GM11168 (cell line): ENCODE results near the gene GULP1.

Source experiments
- in situ Hi-C: fragments of 300-500 bp; cut with MboI; formaldehyde crosslinking; loops from one replicate; pipeline ENCODE4 v1.12.0; 2022; ENCODE audit warnings: low sequenced_read_pairs; ENCODE audit not compliant: unreplicated experiment

The GULP1 gene

DNA sequence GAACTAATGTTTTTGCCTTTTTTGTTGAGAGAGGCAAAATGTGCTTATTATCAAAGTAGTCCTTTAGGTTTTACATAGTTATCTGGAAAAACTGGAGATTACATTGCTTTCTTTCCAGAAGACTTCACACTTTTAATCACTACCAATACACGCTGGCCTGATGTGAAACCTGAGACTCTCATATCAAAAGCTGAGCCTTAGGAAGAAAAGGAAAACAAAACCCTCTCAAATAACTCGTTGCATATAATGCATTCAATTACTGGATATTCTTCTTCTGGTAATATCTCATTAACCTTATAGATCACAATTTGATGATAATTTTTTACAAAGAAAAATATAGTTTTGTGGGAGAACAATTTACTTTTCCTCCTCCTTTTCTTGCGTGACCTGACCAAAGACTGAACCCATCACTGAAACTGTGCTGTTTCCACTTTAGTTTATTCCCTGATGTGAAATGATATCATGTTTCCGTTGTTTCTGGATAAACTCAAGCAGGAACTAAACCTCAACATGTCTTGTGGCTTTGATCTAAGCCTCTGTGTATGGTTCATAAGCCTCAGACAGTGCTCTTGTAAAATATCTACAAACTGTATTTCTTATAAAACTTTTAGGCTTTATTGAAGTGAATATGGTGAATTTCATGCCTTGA lies 332.4 kb downstream of the GULP1 start:
- in situ Hi-C loops: no loop called here

DNA sequence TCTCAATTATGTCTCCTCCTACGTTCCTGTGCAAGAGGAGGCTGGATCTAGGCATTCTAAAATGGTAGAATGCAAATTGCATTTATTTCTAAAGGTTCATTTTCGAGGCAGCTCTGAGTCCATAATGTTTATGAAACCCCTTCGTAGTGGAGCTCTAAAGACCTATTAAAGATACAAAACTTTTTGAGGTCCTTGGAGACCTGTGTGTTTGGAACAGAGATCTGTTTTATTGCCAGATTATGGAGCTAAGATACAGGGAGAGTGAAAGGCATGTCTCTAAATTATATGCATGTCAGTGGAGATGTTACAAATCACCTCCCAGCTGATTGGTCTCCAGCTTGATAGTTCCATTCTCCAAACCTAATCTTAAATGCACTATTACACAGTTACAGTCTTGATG lies 335.8 kb downstream of the GULP1 start:
- in situ Hi-C loops: no loop called here

DNA sequence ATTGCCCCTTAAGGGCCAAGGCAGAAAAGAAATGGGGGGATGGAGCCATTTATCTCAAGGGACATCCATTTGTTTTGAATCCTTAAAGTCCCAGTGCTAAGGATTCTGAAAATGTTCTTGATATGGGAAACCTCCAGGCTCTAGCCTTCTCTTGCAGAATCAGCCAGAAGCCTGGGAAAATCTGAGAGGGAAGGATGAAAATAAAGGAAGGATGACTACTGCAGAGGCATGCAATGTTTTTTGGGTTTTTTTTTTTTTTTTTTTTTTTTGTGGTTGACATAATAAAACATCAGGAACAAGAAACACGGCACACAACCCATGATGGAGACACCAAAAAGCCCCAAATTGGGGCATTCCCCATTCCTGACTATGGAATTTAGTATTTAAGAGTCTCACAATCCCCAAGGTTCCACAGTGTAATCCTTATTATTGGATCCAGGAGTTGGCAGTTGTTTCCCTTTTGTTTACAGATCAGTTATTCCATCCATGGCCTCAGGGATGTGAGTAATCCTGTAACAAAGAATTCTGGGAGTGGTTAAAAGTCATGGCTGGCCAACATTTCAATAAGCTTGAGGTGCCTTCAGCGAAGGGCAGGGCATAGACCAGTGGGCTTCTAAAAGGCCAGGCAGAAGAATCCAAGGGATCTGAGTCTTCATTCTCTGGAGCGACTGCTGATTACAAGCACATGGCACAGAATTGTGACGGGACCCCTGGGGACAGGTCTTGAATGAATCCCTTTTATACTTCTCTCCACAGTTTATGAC lies 337.5 kb downstream of the GULP1 start:
- in situ Hi-C loops: no loop called here

DNA sequence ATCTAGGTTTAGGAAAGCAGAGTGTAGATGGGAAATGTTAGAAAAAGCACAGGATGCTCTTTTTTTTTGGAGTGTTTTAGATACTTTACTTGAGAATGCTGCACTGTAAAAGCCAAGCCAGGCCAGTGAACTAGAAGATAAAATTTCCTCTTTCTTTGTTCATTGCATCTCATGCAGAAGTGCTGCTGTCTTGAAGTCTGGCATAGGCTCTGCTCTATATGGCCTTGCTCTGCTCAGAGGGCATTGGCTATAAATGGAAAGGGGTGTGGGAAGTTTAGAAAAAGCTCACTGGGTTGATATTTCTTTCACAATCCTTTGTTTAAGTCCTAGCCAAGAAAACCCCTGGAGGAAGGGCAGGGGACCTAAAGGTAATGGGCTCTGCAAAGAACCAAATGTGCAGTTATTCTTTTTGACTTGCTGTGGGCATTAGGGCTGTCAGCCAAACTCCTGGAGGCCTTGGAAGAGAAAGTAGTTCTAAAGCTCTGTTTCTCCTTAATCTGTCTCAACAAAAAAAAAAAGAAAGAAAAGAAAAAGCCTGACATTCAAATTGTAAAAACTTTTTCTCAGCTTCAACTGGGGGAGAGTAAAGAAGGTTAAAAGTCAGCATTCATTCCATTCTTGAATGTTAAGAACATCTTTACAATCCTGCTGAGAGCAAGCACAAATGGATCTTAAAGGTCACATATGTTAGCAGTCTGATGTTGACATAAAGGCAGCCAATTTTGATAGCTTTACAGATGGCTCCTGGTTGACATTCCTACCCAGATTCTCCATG lies 338.3 kb downstream of the GULP1 start:
- in situ Hi-C loops: no loop called here

DNA sequence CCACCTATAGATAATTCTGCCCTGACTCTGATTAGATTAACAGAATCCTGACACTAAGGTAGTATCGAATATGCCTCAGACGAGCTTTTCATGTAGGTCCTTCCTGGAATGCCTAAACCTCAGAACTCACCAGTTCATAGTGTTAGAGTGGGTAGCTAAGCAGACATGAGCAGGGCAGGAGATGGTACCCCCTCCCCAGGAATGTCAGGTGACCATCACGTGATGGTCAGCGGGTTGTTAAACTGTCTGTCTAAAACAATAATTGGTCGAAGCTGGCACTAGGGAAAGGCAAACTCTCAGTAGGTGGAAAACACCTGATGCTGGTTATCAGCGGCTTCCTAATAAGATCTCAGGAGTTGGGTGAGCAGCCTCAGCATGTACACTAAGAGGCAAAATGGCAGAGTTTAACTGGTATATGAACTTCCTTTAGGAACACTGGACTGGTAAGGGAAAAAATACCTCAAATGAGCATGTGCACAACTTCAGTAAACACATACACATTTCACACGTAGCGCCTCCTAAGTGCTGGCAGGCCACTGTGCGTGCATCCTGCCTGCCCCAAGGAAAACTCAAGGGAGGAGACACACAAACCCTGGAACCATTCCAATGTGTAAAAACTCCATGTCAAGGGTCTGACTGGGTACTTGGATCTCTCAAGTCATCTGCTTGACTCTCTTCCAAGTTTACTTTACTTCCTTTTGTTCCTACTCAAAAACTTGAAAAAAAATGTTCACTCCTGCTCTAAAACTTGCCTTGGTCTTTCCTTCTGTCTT lies 339.5 kb downstream of the GULP1 start:
- in situ Hi-C loops: no loop called here

DNA sequence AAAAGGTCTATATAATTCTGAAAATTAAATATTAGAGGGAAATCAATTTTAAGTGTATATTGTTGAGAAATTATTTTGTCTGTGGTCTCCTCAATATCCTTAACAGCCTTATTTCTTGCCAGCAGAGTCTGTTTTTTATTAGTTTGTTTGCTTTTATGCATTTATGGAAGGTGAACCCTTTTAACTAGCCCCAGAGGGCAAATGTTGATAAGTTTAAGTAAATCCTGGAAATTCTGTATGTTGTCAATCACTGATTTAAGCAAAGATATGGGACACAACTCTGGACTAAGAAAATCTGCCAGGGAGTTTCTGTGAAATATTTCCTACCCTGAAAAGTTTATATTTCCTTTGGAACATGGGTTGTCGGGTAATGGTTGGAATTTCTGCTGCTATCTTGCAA lies 343.0 kb downstream of the GULP1 start:
- in situ Hi-C loops: no loop called here
